Heart left ventricle (tissue), 16 donors: Measurements from ENCODE around the gene RBM10. TPM values are rescaled to one million over a fixed set of nuclear protein-coding genes. Genes with fewer than 3 reads are reported as not detected.

Source experiments
- ATAC-seq, 4 donors: fragments of 200-7000 bp; cut with Tn5 transposase; one replicate each; pipeline ENCODE4 v1.9.1; 2020 to 2022; ENCODE audit warnings: moderate library complexity in 4 of 4, mild to moderate bottlenecking in 3 of 4, moderate number of reproducible peaks in 1 of 4
- DNase-seq, 5 donors: peaks; one replicate each; pipeline ENCODE4 v3.0.0-alpha.2; 2020
- H3K27ac ChIP-seq, 12 donors: fragments of 200-600 bp; sonication (generic) in 4 of 12; one replicate each; pipeline versions ENCODE4 v1.5.0 to v1.8.0; 2016 to 2022; ENCODE audit warnings: mild to moderate bottlenecking in 2 of 12
- H3K27me3 ChIP-seq, 9 donors: fragments of 200-600 bp; sonication (generic) in 2 of 9; one replicate each; pipeline versions ENCODE4 v1.5.1 to v1.8.0; 2016 to 2022; ENCODE audit warnings: mild to moderate bottlenecking in 3 of 9
- H3K36me3 ChIP-seq, 9 donors: fragments of 200-600 bp; sonication (generic) in 2 of 9; one replicate each; pipeline versions ENCODE4 v1.5.0 to v1.8.0; 2018 to 2022; ENCODE audit warnings: mild to moderate bottlenecking in 2 of 9
- H3K4me1 ChIP-seq, 12 donors: fragments of 200-600 bp; sonication (generic) in 4 of 12; one replicate each; pipeline versions ENCODE4 v1.5.0 to v1.8.0; 2016 to 2022; ENCODE audit warnings: mild to moderate bottlenecking in 3 of 12
- H3K4me3 ChIP-seq, 12 donors: fragments of 200-600 bp; sonication (generic) in 4 of 12; one replicate each; pipeline versions ENCODE4 v1.5.0 to v1.8.0; 2017 to 2022; ENCODE audit warnings: mild to moderate bottlenecking in 9 of 12, moderate library complexity in 4 of 12
- H3K9me3 ChIP-seq, 12 donors: fragments of 200-600 bp; sonication (generic) in 4 of 12; one replicate each; pipeline versions ENCODE4 v1.5.0 to v1.8.0; 2016 to 2022; ENCODE audit warnings: mild to moderate bottlenecking in 1 of 12
- CTCF ChIP-seq, 12 donors: fragments of 200-600 bp; sonication (generic) in 4 of 12; IDR thresholded peaks; one replicate each; pipeline versions ENCODE4 v1.5.0 to v1.8.0; 2018 to 2022; ENCODE audit warnings: antibody characterized with exemption in 12 of 12, mild to moderate bottlenecking in 5 of 12
- POLR2A ChIP-seq, 2 donors: fragments of 450-650 bp; IDR thresholded peaks; one replicate each; pipeline ENCODE4 v1.6.1; 2017; ENCODE audit warnings: antibody characterized with exemption in 2 of 2, mild to moderate bottlenecking in 2 of 2, moderate library complexity in 2 of 2
- WGBS, 4 donors: extraction: QIAGEN DNeasy Blood & Tissue Kit in 2 of 4; methylation state at CpG; one replicate each; pipeline versions ENCODE4 v1.1.5 to v1.1.7; 2013 to 2018; 5-methylcytosine and 5-hydroxymethylcytosine counted together
- intact Hi-C, 10 donors: fragments of 100-400 bp; cut with DNase I; formaldehyde crosslinking; loops; one replicate each; pipeline versions ENCODE4 v1.11.1 to v1.14.2; 2022
- polyA plus RNA-seq, 2 donors: library from polyadenylated mRNA; stranded (reverse); fragments of 200-250 nt; gene quantifications; one replicate each; pipeline ENCODE4 v1.2.3, GENCODE V29; 2013
- total RNA-seq, 9 donors: library from RNA; depleted of rRNA in 2 of 9; stranded (reverse); fragments of >200 nt in 2 of 9; fragmentation: NEBNext Ultra II Directional in 3 of 9; extraction: Animal tissue kit (Norgen Biotek cat#: 25700) in 3 of 9; gene quantifications; one replicate each; pipeline versions ENCODE4 v1.1.0 to v1.2.4, GENCODE V29; 2016 to 2023
- donor health status: ischemic (EF 13 %, LVEDD 7.1; RV severe dilation, severe dysfunction).
- donor health status: healthy with polysubstance abuse.
- donor health status: DM: no; HTN: yes; CAD: no.
- donor health status: DM: no; HTN: no; CAD: no.
- donor health status: ischemic (EF 25% LVEDD 6.9; RV normal size, moderate dysfunction).
- donor health status: ischemic (EF 25% LVEDD 5.7; RV mildly dilated, moderate dysfunction).
- donor health status: healthy.
- donor health status: DM: yes; HTN: yes; CAD: no.
- donor health status: ischemic (EF 35%, LVEDD 5.7; RV mildly dilated, moderate dysfunction).
- donor health status: nonischemic (EF 11% LVEDD 7.7; RV severe dilation, severe dysfunction).
- donor health status: DM: yes; HTN: yes; CAD: no.
- donor health status: PGD.
- donor health status: ischemic (EF 29% LVEDD 5.4; RV normal size, mild dysfunction).
- donor health status: nonischemic (EF 23%, LVEDD 6.1; RV moderate dilation, normal function).

RBM10 gene
- total and polyA plus RNA-seq, 11 donors = 17.5 to 44.6 (median 28.3) TPM

GRCh38 chrX:47234583-47234982 lies 89.6 kb downstream of the RBM10 start:
- intact Hi-C loops = loop anchor here in 1 of 10 donors (5.0 kb wide), 1 partner anchor 87 kb away; the partner anchor contains the start of gene RBM10
- WGBS, 4 donors = 47 to 65% (median 63%) methylated on average over 3 of the region's 3 CpGs
- H3K4me1 ChIP-seq = peaks cover 0 to 18% (median 5%) of the 10 kb centered on the region in 12 donors
- H3K4me3 ChIP-seq = peak overlapping the region in 11 of 12 donors; percentile 46 to 89 (median 71)
- no peak for TF ChIP-seq CTCF (IDR thresholded peaks at IDR 0.05)
- TF ChIP-seq POLR2A (IDR thresholded peaks at IDR 0.05) = no peak
- H3K9me3 ChIP-seq = no peaks in the 10 kb centered on the region
- H3K36me3 ChIP-seq = peaks cover 0 to under 1% (median 0%) of the 10 kb centered on the region in 9 donors
- H3K27me3 ChIP-seq = peaks cover 0 to 20% (median 0%) of the 10 kb centered on the region in 9 donors
- ATAC-seq (no peak), DNase-seq (no peak)
- peak overlapping the region in 10 of 12 donors; percentile 88 to 98 (median 96) for H3K27ac ChIP-seq

- no peaks in the 10 kb centered on the region for H3K9me3 ChIP-seq
- WGBS, 4 donors = 74 to 82% (median 80%) methylated on average over 4 of the region's 4 CpGs
- TF ChIP-seq CTCF (IDR thresholded peaks at IDR 0.05) (no peak), POLR2A (IDR thresholded peaks at IDR 0.05) (no peak)
- peaks cover 0 to 20% (median 0%) of the 10 kb centered on the region in 9 donors for H3K27me3 ChIP-seq
- peak overlapping the region in 2 of 12 donors; percentile 36 to 43 for H3K27ac ChIP-seq
- H3K4me1 ChIP-seq = peaks cover 0 to 18% (median 5%) of the 10 kb centered on the region in 12 donors
- no peak for DNase-seq
- H3K36me3 ChIP-seq = peaks cover 0 to 9% (median 7%) of the 10 kb centered on the region in 9 donors
- no peak overlapping the region for H3K4me3 ChIP-seq
- intact Hi-C loops = no loop called here
- ATAC-seq = no peak
Observed at GRCh38 chrX:47235691-47236103, 90.7 kb downstream of the RBM10 start.

Other genes starting within 250 kb of the RBM10 start
- 10 to 100 TPM in 1 of 9 donors, 1 to 10 TPM in 8; 4.6 to 11.2 (median 6.1) TPM for gene JADE3, start 232.8 kb upstream of the RBM10 start, total RNA-seq
- 1 to 10 TPM; 1.4 to 3.1 TPM for gene JADE3, start 232.8 kb upstream of the RBM10 start, polyA plus RNA-seq
- gene RGN, start 66.8 kb upstream of the RBM10 start, total RNA-seq = 10 to 100 TPM in 8 of 9 donors, 1 to 10 TPM in 1; 6.5 to 23.6 (median 18.4) TPM
- 10 to 100 TPM in 1 of 2 donors, 1 to 10 TPM in 1; 3.2 to 16.0 TPM for gene RGN, start 66.8 kb upstream of the RBM10 start, polyA plus RNA-seq
- 100 to 1,000 TPM; 133 to 217 (median 173) TPM for gene NDUFB11, start 519 bp upstream of the RBM10 start, total RNA-seq
- gene NDUFB11, start 519 bp upstream of the RBM10 start, polyA plus RNA-seq = 100 to 1,000 TPM; 128 to 254 TPM
- 100 to 1,000 TPM; 116 to 171 (median 130) TPM for gene UBA1, start 48.6 kb downstream of the RBM10 start, total RNA-seq
- 100 to 1,000 TPM in 1 of 2 donors, 10 to 100 TPM in 1; 86.9 to 134 TPM for gene UBA1, start 48.6 kb downstream of the RBM10 start, polyA plus RNA-seq
- gene CDK16, start 73.5 kb downstream of the RBM10 start, total RNA-seq = 100 to 1,000 TPM; 123 to 209 (median 143) TPM
- 100 to 1,000 TPM; 100 to 115 TPM for gene CDK16, start 73.5 kb downstream of the RBM10 start, polyA plus RNA-seq
- 10 to 100 TPM; 28.2 to 68.9 (median 45.9) TPM for gene USP11, start 87.8 kb downstream of the RBM10 start, total RNA-seq
- 10 to 100 TPM; 17.9 to 29.3 TPM for gene USP11, start 87.8 kb downstream of the RBM10 start, polyA plus RNA-seq
- gene ZNF157, start 225.4 kb downstream of the RBM10 start, total RNA-seq = under 1 TPM in 2 of 9 donors, not detected in 7; 0.16 to 0.25 TPM
- gene ZNF157, start 225.4 kb downstream of the RBM10 start, polyA plus RNA-seq = under 1 TPM in 1 of 2 donors, not detected in 1; 0.06 TPM